ENCODE results near the gene POFUT2. TPM values are rescaled to one million over a fixed set of nuclear protein-coding genes. Genes with fewer than 3 reads are reported as not detected.
"Not testable (repeated sequence)": the region's sequence is repeated elsewhere in the genome, so short reads cannot be mapped to it uniquely, and the experiment has no call there.

The POFUT2 gene
- polyA plus RNA-seq, 1 donor = 36.2 TPM

- no CpG with 5 or more reads among the region's 27 CpGs for WGBS (ENCODE audit: insufficient coverage, low lambda C conversion rate)
- no peaks in the 10 kb centered on the region for H3K36me3 ChIP-seq (ENCODE audit: control insufficient read depth, insufficient read depth, low read length)
- H3K9me3 ChIP-seq (ENCODE audit: control insufficient read depth, low read depth, low read length) = no peaks in the 10 kb centered on the region
- peak overlapping the region; percentile 90 for H3K27ac ChIP-seq (ENCODE audit: low read length)
- H3K4me1 ChIP-seq (ENCODE audit: control insufficient read depth, insufficient read depth, low read length) = peaks cover 45% of the 10 kb centered on the region
- H3K27me3 ChIP-seq (ENCODE audit: control insufficient read depth, insufficient read depth, low read length) = no peaks in the 10 kb centered on the region
- DNase-seq = peak; percentile 71 to 86
- H3K4me3 ChIP-seq (ENCODE audit: low read length) = no peak overlapping the region
Observed at GRCh38 chr21:45309069-45309986, 21.6 kb upstream of the POFUT2 start.

GRCh38 chr21:45308194-45309068 is 20.7 kb upstream of the POFUT2 start:
- peak overlapping the region; percentile 90 for H3K27ac ChIP-seq (ENCODE audit: low read length)
- H3K27me3 ChIP-seq (ENCODE audit: control insufficient read depth, insufficient read depth, low read length) = no peaks in the 10 kb centered on the region
- no peaks in the 10 kb centered on the region for H3K36me3 ChIP-seq (ENCODE audit: control insufficient read depth, insufficient read depth, low read length)
- H3K4me3 ChIP-seq (ENCODE audit: low read length) = no peak overlapping the region
- peak; percentile 84 to 93 for DNase-seq
- H3K4me1 ChIP-seq (ENCODE audit: control insufficient read depth, insufficient read depth, low read length) = peaks cover 45% of the 10 kb centered on the region
- no CpG with 5 or more reads among the region's 27 CpGs for WGBS (ENCODE audit: insufficient coverage, low lambda C conversion rate)
- H3K9me3 ChIP-seq (ENCODE audit: control insufficient read depth, low read depth, low read length) = no peaks in the 10 kb centered on the region

GRCh38 chr21:45307597-45308158 is 20.0 kb upstream of the POFUT2 start:
- peaks cover 45% of the 10 kb centered on the region for H3K4me1 ChIP-seq (ENCODE audit: control insufficient read depth, insufficient read depth, low read length)
- WGBS (ENCODE audit: insufficient coverage, low lambda C conversion rate) = 100% methylated on average over 1 of the region's 17 CpGs
- DNase-seq; H3K27me3 ChIP-seq (ENCODE audit: control insufficient read depth, insufficient read depth, low read length); H3K9me3 ChIP-seq (ENCODE audit: control insufficient read depth, low read depth, low read length); H3K36me3 ChIP-seq (ENCODE audit: control insufficient read depth, insufficient read depth, low read length); H3K4me3 ChIP-seq (ENCODE audit: low read length): not testable (repeated sequence)
- H3K27ac ChIP-seq (ENCODE audit: low read length) = peak overlapping the region; percentile 90

- WGBS (ENCODE audit: insufficient coverage, low lambda C conversion rate) = no CpG with 5 or more reads among the region's 33 CpGs
- H3K9me3 ChIP-seq (ENCODE audit: control insufficient read depth, low read depth, low read length) = peaks cover 2% of the 10 kb centered on the region
- peak; percentile 57 to 64 for DNase-seq
- no peak overlapping the region for H3K4me3 ChIP-seq (ENCODE audit: low read length)
- H3K36me3 ChIP-seq (ENCODE audit: control insufficient read depth, insufficient read depth, low read length) = no peaks in the 10 kb centered on the region
- H3K27me3 ChIP-seq (ENCODE audit: control insufficient read depth, insufficient read depth, low read length) = no peaks in the 10 kb centered on the region
- H3K27ac ChIP-seq (ENCODE audit: low read length) = peak overlapping the region; percentile 27
- H3K4me1 ChIP-seq (ENCODE audit: control insufficient read depth, insufficient read depth, low read length) = peaks cover 45% of the 10 kb centered on the region
Observed at GRCh38 chr21:45306832-45307571, 19.3 kb upstream of the POFUT2 start.

GRCh38 chr21:45306453-45306831 is 18.7 kb upstream of the POFUT2 start:
- H3K36me3 ChIP-seq (ENCODE audit: control insufficient read depth, insufficient read depth, low read length) = no peaks in the 10 kb centered on the region
- peaks cover 51% of the 10 kb centered on the region for H3K4me1 ChIP-seq (ENCODE audit: control insufficient read depth, insufficient read depth, low read length)
- H3K9me3 ChIP-seq (ENCODE audit: control insufficient read depth, low read depth, low read length) = peaks cover 2% of the 10 kb centered on the region
- no peaks in the 10 kb centered on the region for H3K27me3 ChIP-seq (ENCODE audit: control insufficient read depth, insufficient read depth, low read length)
- no peak overlapping the region for H3K4me3 ChIP-seq (ENCODE audit: low read length)
- WGBS (ENCODE audit: insufficient coverage, low lambda C conversion rate) = no CpG with 5 or more reads among the region's 18 CpGs
- H3K27ac ChIP-seq (ENCODE audit: low read length) = peak overlapping the region; percentile 5
- DNase-seq = no peak

GRCh38 chr21:45305836-45306235 is 18.1 kb upstream of the POFUT2 start:
- no peak for DNase-seq
- peaks cover 4% of the 10 kb centered on the region for H3K9me3 ChIP-seq (ENCODE audit: control insufficient read depth, low read depth, low read length)
- no peaks in the 10 kb centered on the region for H3K36me3 ChIP-seq (ENCODE audit: control insufficient read depth, insufficient read depth, low read length)
- WGBS (ENCODE audit: insufficient coverage, low lambda C conversion rate) = no CpG with 5 or more reads among the region's 9 CpGs
- H3K4me1 ChIP-seq (ENCODE audit: control insufficient read depth, insufficient read depth, low read length) = peaks cover 51% of the 10 kb centered on the region
- H3K27me3 ChIP-seq (ENCODE audit: control insufficient read depth, insufficient read depth, low read length) = no peaks in the 10 kb centered on the region
- no peak overlapping the region for H3K4me3 ChIP-seq (ENCODE audit: low read length)
- no peak overlapping the region for H3K27ac ChIP-seq (ENCODE audit: low read length)

GRCh38 chr21:45304945-45305344 is 17.2 kb upstream of the POFUT2 start:
- Histone ChIP-seq H3K36me3 (ENCODE audit: control insufficient read depth, insufficient read depth, low read length) (no peaks in the 10 kb centered on the region), H3K27me3 (ENCODE audit: control insufficient read depth, insufficient read depth, low read length) (no peaks in the 10 kb centered on the region), H3K9me3 (ENCODE audit: control insufficient read depth, low read depth, low read length) (peaks cover 7% of the 10 kb centered on the region), H3K27ac (ENCODE audit: low read length) (no peak overlapping the region), H3K4me1 (ENCODE audit: control insufficient read depth, insufficient read depth, low read length) (peaks cover 43% of the 10 kb centered on the region), H3K4me3 (ENCODE audit: low read length) (no peak overlapping the region)
- DNase-seq = no peak
- WGBS (ENCODE audit: insufficient coverage, low lambda C conversion rate) = 100% methylated on average over 2 of the region's 7 CpGs

GRCh38 chr21:45304476-45304830 is 16.8 kb upstream of the POFUT2 start:
- Histone ChIP-seq H3K4me1 (ENCODE audit: control insufficient read depth, insufficient read depth, low read length) (peaks cover 38% of the 10 kb centered on the region), H3K9me3 (ENCODE audit: control insufficient read depth, low read depth, low read length) (peaks cover 7% of the 10 kb centered on the region), H3K27ac (ENCODE audit: low read length) (no peak overlapping the region), H3K36me3 (ENCODE audit: control insufficient read depth, insufficient read depth, low read length) (no peaks in the 10 kb centered on the region), H3K4me3 (ENCODE audit: low read length) (no peak overlapping the region), H3K27me3 (ENCODE audit: control insufficient read depth, insufficient read depth, low read length) (no peaks in the 10 kb centered on the region)
- WGBS (ENCODE audit: insufficient coverage, low lambda C conversion rate) = no CpG with 5 or more reads among the region's 6 CpGs
- no peak for DNase-seq

GRCh38 chr21:45303751-45304475 is 16.2 kb upstream of the POFUT2 start:
- Histone ChIP-seq H3K9me3 (ENCODE audit: control insufficient read depth, low read depth, low read length) (peaks cover 7% of the 10 kb centered on the region), H3K36me3 (ENCODE audit: control insufficient read depth, insufficient read depth, low read length) (no peaks in the 10 kb centered on the region), H3K4me3 (ENCODE audit: low read length) (no peak overlapping the region), H3K27ac (ENCODE audit: low read length) (no peak overlapping the region), H3K27me3 (ENCODE audit: control insufficient read depth, insufficient read depth, low read length) (no peaks in the 10 kb centered on the region), H3K4me1 (ENCODE audit: control insufficient read depth, insufficient read depth, low read length) (peaks cover 33% of the 10 kb centered on the region)
- DNase-seq = no peak
- WGBS (ENCODE audit: insufficient coverage, low lambda C conversion rate) = no CpG with 5 or more reads among the region's 19 CpGs
